HPDE6-E6E7 (cell line): ENCODE data around the gene MACROD1.

Source experiments
- DNase-seq: peaks from one replicate; pipeline ENCODE4 v3.0.0; 2011; ENCODE audit warnings: missing footprints; ENCODE audit errors: extremely low spot score

Gene MACROD1

DNA sequence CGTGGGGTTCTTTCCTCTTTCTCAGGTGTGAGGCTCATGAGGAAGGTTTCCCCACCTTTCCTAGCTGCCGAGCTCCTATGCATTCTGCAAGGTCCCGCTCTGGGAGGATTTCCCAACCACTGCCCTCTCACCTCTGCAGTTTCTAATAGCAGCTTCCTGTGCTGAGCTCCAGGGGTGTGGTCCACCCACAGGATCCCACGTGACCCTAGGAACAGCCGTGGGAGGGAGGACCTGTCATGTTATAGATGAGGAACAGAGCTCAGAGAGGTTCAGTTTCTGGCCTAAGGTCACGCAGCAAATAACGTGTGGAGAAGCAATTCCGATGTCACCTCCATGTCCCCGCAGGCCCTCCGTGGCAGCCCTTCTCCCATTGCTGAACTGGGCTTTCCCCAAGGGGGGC, 91.7 kb downstream of the MACROD1 start:
- no peak for DNase-seq

DNA sequence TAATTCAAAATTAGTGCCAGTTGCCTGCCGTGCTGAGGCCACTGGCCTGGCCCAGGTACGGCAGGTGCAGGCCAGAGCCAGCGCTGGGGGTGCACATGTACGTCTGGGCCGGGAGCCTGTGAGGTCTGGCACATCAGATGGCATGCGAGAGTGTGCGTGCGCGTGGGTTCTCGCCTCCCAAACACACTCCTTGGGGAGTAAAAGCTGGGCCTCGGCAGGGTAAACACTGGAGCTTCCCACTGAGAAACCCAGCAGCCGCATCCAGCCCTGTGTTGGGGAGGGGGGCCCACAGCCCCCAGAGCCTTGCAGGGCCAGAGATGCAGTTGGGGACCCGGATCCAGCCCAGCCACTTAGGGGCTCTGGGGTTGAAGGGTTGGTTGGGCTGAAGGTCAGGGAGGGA, 92.4 kb downstream of the MACROD1 start:
- no peak for DNase-seq

DNA sequence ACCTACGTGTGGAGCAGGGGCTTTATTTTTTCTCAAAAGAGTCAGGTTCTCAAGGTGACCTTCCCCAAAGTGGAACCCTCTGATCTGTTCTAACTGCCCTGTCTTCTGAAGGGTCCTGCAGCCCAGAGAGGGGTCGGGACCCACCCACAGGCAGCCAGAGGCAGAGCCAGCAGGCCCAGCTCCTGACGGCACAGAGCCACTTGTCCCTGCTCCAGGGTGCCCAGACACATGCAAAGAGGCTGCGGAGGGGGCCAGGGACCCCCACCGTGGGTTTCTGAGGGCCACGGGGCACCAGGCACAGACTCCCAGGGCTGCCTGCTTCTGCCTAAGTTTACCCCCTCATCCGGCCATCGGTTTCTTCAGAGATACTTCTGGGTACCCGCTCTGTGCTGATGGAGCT, 93.0 kb downstream of the MACROD1 start:
- no peak for DNase-seq

DNA sequence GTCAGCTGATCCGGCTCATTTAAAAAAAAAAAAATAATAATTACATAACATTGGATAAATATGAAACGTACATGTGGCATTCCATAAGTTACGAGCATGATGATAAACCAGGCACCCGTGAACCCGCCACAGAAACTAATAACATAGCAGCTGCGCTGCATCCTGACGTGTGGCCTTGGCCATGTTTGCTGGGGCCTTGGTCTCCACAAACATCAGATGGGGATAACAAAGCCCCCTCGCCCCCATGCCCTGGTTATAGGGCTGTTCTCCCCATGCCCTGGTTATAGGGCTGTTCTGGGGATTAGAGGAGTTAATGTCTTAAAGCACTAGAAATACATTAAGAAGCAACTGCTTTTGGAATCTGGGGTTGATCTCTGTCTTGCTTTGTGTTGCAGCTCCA, 93.5 kb downstream of the MACROD1 start:
- no peak for DNase-seq

DNA sequence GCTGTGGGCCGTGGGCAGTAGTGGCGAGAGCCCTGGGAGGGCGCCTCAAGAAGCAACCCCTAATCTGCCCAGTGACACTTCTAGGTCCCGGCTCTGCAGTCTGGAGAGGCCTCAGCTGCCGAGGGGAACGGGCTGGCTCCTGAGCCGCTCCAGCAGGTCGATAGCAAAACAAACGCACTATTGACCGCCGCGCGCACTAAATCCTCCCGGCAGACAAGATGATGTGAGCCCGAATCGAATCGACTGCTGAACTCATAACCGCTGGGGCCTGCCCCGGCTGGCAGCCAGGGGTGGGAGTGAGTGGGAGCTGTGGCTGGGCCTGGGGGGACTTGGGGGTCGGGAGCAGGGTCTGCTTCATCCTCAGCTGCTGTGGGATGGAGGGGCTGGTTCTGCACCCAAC, 94.1 kb downstream of the MACROD1 start:
- no peak for DNase-seq

DNA sequence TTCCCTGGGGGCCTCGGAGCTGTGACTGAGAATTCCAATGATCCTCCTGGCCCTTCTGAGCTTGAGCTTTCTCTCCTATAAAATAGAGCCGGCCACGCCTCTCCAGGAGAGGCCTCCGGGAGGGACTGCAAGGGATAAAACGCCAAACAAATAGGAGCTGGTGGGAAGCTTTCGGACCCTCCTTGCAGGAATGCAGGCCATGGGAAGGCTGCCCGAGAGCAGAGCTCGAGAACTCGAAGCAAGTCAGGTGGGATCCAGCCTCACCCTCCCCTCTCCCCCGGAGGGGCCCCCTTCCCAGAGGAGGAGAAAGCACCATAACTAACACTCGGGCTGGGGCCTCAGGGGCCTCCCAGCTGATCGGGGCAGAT, 95.6 kb downstream of the MACROD1 start:
- no peak for DNase-seq

DNA sequence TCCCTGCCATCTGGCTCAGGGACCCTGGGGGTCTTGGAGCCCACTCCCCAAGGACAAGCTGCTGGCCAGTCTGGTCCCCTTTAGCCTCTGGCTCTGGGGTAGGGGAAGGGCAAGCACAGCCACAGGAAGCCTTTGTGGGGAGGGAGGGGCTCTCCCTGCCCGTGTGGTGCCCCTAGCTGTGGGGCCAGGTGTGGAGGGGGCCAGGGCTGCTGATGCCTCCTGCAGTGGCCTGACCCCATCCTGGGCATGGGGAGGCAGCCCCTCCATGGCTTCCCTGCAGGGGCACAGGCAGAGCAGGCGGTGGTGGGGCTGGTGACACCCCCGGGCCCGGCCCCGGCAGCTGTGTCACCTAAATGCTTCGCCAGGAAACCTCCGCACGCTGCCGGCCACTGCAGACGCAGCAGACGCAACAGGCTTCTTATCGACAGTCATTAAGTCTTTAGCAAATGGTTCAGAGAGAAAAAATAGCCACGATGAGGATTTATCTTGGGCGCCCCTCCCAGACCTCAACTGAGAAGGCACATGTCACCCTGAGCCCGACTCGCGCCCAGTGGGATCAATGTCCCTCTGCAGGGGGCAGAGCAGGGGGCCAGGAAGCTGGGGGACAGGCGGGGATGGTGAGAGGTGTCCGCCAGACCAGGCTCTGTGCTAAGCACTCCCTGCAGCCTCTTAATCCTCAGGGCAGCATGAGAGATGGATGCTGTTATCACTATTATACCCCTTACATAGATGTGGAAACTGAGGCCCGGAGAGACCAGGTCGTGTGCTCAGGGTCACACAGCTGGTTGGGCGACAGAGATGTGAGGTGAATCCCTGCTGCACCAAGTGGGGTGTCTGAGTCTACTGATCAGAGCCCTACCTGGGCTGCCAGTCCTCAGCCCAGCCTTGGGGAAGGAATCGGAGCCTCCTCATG, 96.3 kb downstream of the MACROD1 start:
- no peak for DNase-seq

DNA sequence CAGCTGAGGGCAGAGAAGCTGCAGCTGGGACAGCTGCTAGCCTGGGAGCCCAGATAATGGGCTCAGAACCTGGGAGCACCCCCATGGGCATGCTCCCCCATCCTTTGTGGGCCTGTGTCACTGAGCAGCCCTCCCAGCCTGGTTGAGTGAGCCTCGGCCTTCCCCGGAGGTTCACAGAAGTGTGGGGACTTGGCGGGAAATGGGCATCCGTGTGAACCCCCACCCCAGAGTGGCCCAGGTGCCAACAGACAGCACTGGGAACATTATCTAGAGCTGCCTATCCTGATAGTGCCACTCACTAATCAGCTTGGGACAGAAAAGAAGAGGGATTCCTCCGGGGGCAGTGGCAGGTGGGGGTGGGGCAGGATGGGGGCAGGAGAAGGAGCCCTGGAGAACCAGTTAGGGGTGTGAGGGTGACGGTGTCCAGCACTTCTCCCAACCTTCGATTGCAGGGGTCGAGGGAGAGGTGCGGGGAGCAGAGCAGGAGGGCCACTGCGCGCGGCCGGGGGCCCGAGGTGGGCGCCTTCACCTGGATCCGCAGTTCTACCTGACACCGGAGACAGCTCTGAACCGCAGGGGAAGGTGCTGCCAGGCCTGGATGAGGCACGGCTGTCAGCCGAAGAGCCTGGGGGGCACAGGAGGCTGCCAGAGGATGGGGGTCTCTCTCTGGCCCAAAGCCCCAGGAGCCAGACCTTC, 97.1 kb downstream of the MACROD1 start:
- no peak for DNase-seq

DNA sequence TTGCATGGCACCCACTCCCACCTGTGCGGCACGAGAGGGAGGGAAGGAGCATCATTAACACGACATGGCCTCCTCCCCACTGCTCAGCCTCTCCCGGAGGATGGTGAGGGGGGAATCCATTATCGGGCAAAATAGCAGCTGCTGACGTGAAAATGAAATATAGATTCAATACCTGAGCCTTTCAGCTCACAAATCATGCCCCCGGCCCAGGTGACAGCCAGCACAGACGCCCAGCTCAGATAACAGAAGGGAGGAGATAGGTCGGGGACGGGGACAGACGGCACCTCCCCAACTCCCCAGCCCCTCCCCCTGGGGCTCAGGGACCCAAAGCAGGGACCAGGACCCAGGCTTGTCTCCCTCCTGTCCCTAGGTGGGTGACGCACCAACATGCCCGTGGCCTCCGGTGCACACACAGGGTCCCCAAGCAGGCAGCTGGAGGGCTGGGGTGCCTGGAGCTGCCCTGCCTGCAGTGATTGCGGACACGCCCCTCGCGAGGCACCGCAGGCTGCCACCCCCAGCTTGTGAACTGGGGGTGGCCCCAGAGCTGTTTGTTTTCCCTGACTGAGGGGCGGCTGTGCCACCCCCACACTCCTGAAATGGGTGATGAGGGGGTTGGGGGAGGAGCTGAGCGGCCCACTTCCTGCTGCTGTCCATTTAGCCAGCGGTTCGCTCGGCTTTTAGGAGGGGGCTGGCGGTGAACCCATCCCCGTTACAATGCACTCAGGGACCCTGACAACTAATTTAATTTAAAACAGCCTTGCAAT, 98.5 kb downstream of the MACROD1 start:
- DNase-seq = no peak

DNA sequence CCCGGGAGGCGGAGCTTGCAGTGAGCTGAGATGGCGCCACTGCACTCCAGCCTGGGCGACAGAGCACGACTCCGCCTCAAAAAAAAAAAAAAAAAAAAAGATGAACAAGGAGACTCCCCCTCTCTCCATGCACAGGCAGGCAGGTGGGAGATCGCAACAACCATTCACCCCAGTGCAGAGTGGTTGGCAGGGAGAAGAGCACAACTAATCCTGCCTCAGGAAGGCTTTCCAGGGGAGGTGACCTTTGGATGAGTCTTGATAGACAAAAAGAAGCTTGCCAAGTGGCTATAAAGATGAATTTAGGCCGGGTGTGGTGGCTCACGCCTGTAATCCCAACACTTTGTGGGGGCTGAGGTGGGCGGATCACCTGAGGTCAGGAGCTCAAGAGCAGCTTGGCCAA, 100.2 kb downstream of the MACROD1 start:
- DNase-seq = no peak

DNA sequence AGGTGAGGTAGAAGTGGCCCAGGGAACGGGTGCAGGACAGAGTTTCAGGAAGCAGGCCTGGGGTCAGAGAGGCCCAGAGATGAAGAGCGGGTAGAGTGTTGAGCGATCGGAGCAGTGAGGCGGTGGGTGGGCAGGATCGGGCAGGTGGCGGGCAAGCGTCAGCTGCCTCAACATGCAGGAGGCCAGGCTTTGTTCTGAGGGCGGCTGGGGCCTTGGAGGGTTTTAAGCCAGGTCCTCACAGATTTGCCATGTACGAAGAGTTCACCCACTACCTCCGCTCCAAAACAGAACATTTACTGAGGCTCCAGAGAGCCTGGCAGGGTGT, 100.8 kb downstream of the MACROD1 start:
- DNase-seq = no peak

DNA sequence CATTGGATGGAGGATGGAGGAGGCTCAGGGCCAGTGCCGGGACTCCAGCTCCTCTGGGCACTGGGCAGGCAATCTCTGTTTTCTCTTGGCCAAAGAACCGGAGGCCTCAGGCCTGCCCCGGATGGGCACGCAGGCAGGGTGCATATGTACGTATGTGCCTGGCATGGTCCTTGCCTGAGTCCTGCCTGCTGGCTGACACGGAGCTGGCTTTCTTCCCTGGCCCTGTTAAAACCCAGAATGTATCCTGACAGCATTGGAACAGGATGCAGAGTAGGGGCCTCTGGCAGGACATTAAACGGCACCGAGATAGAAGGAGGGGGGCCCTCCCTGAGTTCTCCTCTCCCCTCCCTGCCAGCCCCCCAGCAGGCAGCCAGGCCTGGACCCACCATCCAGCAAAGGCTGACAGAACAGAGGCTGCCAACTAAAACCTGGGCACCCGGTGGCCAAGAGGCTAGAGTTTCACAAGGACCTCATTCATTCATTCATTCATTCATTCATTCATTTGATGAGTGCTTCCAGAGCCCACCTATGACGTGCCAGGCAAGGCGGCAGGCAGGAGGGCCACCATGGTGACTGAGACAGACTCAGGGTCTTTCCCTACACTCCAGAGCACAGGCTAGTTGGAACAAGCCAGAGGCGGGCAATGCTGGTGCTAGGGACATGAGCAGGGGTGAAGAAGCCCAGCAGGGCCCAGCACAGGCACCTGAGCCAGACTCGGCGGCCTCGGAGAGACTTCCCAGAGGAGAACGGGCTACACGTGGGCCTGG, 101.4 kb downstream of the MACROD1 start:
- no peak for DNase-seq

DNA sequence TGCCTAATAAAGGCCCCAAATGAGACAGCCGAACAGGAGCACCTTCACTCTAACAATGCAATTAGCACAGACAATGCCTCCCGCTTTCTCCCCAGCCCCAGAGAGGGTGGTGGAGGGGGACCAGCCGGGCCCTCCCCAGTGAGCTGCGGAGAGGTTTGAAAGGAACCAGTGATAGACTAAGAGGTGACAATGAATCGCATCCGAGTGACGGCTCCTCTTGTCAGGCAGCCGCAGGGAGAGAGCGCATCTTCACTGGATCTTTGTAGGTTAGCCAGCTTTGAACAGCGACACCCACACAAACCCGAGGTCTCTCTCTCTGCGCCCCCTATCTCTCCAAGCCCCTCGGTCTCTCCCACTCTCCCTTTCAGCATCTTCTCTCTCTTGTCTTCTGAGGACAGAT, 102.1 kb downstream of the MACROD1 start:
- DNase-seq = no peak

DNA sequence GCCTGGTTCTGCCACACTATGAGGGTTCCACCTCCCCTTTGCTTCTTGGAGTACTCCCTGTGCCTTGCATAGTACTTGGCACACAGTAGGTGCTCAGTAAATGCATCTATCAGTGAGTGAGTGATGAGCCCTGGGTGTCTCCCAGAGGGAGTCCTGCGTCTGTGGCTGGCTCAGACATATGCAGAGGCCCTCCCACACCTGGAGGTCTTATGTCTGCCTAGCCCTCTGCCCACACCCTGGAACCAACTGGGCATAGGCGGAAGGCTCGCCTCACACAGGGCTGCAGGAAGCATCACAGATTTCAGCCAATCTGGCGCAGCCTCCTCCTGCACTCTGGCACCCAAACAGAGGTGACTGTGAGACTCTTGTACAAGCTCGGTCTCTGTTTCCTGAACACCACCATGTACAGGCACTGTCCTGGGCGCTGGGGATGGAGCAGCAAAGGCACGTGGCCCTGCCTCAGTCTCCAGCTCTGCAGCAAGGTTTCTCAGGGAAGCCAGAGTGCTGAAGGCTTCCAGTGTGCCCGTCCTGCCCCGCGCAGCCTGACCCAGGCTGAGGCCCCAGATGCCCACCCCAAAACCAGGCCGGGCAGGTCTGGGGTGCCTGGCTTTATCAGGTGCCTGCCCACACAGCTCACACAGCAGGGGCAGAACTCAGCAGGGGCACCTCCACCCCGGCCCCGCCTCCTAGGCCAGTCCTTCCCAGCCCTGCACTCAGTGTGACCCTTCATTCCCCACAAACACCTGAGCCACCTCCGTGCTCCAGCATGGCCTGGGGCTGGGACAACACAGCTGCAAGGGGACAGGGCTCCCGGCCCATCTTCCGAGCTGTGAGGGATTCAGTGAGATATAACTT, 103.5 kb downstream of the MACROD1 start:
- no peak for DNase-seq

DNA sequence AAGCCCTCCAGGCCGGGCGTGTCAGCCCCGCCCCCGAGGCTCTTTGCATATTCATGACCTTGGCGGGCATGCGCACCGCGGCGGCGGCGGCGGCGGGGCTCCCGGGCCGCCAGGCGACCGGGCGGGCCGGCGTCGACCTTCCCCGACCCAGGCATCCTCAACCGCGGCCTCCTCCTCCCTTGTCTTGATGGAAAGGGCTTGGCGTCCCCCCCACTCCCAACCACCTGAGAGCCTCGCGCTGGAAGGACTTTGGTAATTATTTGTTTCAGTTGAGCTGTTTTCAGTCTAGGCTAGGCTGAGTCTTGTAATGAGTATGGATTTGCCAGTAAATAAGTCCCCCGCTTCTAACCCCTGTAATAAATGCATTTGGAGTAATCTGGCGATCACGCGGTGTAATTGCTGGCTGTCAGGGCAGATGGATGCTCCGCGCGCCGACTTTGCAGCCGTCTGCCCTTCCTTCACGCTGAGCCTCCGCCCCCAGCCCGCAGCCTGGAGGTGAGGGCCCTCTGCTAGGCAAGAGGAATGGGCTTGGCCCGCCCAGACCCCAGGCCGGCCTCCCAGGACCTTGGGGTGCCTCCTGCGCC, 105.0 kb downstream of the MACROD1 start:
- DNase-seq = peak; percentile 25

DNA sequence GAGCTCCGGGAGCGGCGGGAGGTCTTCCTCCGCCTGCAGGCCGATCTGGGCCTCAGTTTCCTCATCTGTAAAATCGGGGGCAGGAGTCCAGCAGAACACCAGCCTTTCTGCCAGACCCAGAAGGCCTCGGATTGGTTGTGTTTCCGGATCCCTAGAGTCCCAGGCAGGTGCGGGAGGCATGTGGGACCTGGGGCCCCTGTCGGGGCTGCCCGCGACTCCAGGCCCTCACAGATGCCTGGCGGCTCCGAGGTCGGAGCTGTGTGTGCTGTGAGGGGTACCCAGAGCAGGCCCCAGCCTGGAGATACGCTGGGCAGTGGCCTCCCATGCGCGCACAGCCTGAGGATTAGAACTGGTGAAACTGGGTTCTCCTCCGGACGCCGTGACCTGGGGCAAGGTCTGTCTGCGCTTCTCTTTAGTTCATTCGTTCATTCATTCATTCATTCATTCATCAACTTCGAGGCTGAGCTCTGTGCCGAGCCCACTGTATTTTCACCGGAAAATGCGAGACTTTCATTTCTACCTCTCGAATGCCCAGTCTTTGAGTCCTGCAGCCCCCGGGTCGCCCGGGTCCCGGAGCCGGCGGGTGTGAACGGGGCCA, 105.6 kb downstream of the MACROD1 start:
- DNase-seq = no peak

DNA sequence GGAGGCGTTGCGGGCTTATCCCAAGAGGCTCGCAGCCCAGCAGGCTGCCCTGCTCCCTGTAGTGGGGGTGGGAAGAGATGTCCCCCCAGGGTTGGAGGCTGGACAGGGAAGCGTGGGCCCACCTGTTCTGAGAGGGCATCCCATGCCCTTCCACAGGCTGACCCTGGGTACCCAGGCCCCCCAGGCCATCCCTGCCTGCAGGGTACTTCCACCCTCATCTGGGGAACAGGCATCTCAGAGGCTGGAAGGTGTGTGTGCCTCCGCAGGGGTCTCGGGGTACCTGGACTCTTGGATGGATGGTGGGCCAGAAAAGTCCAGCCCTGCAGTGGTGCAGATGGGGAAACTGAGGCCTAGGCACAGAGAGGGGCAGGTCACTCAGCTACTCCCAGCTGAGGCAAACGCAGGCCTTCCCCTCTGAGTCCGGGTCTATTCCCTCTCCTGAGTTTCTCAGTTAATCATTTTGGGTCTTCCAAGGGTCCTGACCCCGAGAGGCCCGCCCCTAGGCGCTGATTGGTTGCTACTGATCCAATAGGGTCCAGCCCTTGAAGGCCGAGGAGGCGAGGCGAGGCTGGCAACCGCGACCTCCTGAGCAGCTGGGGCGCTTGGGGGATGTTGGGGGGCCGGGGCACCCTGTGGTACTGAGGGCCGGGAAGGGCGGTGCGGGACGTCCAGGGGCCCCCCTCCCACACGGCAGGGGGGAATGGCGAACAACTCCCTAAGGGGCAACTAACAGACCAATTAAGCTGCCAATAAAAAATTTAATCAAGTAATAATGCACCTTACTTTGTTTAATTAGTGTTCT, 106.4 kb downstream of the MACROD1 start:
- DNase-seq = no peak

DNA sequence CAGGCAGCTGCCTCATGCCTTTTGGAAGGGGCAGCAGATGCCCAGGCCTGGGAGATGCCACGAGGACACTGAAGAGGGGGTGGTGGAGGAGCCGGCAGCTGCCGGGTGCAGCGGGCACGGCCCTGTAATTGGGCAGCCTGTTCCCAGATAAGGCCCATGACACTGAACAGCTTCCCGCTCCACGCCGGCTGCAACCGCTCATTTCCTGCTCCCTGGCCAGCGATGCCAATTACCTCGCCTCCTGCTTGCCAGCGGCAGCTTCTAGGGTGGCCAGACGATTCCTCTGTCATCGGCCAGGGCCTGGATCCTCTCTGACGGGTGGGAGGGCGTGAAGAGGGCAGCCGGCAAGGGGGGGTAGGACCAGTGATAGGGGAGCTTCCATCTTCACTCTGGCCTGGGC, 107.4 kb downstream of the MACROD1 start:
- DNase-seq = no peak

DNA sequence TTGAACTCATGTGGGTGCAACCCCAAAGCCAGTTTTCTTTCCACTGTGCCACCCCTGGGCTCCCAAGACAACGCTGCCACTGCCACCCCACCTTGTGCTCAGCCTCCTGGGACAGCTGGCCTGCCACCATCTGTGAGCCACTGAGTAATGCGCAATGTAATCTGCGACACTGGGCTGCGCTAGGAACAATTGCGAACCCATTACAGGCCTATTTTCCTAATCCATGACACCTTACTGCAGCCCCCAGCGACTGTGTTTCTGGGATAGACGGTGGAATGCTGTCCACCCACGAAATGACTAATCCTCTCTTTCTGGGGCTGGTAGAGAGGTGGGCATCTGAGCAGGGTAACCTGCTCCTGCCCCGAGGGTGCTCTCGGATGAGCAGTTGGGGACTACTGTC, 108.0 kb downstream of the MACROD1 start:
- DNase-seq = no peak
